Anterior cingulate cortex (tissue), 58 donors: Measurements from ENCODE around the gene ALG1.
"Not testable (repeated sequence)": the region's sequence is repeated elsewhere in the genome, so short reads cannot be mapped to it uniquely, and the experiment has no call there.

Experiments
- DNase-seq, 58 donors: peaks; one replicate each; lab custom pipeline; 2025; lab: John Stamatoyannopoulos, UW

ALG1 gene

GRCh38 chr16:5044011-5044540 is 27.6 kb upstream of the ALG1 start:
- no peak for DNase-seq

GRCh38 chr16:5044581-5044980 is 27.1 kb upstream of the ALG1 start:
- not testable (repeated sequence) for DNase-seq

GRCh38 chr16:5045499-5046115 is 26.0 kb upstream of the ALG1 start:
- no peak for DNase-seq

DNA sequence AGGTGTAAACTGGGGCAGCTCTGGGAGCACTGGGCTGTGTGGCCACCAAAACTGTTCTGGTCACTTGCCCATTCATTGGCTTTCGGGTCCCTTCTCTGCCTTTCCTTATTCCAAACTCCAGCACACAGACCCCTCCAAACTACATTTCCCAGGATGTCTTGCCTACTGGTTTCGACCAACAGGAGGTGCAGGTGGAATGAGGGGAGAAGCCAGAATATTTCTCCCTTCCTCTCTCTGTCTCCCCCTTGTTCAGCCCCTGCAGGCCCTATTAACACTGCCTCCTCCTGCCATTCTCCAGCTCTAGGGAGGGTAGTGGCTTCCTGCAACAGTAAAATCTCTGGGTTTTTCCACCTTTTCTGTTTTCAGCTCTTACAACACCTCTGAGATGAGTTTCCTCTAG is 24.7 kb upstream of the ALG1 start:
- no peak for DNase-seq

- DNase-seq = no peak
Measured at GRCh38 chr16:5054876-5055865, 16.5 kb upstream of the ALG1 start.

DNA sequence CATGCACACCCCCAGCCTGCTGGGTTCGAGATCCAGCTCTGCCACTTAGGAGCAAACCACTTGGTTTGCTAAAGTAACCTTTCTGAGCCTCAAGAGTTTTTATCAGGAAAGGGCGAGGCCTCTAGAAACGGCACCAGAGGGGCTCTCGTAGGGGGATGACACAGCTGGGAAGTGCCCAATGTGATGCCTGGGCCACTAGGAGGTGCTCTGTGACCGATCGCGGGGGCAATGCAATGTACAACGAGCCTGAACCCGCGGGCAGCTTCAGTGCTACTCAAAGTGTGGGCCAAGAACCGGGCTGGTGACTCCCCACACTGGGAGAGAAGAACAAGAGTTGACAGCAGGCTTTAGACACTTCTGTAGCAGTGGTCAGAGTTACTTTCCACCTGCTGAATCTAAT is 15.3 kb upstream of the ALG1 start:
- no peak for DNase-seq

- peak in 1 of 58 donors; percentile 8 for DNase-seq
Measured at GRCh38 chr16:5058476-5058875, 13.2 kb upstream of the ALG1 start.

GRCh38 chr16:5059386-5060072 is 12.1 kb upstream of the ALG1 start:
- DNase-seq = no peak

GRCh38 chr16:5060073-5060641 is 11.5 kb upstream of the ALG1 start:
- DNase-seq = no peak

- DNase-seq = no peak
Measured at GRCh38 chr16:5062051-5062450, 9.6 kb upstream of the ALG1 start.

- DNase-seq = no peak
Measured at GRCh38 chr16:5062790-5063765, 8.6 kb upstream of the ALG1 start.

- no peak for DNase-seq
Measured at GRCh38 chr16:5064915-5065314, 6.7 kb upstream of the ALG1 start.

- no peak for DNase-seq
Measured at GRCh38 chr16:5065326-5065725, 6.3 kb upstream of the ALG1 start.

GRCh38 chr16:5065813-5066212 is 5.8 kb upstream of the ALG1 start, which contains the start of gene C16orf89:
C16orf89 (minus strand) TSS chr16:5065956; CDS start chr16:5065908, 48 bp downstream.
- peak in 50 of 58 donors; percentile 3 to 88 (median 66) for DNase-seq

GRCh38 chr16:5066511-5066910 is 5.1 kb upstream of the ALG1 start:
- no peak for DNase-seq

- DNase-seq = no peak
Measured at GRCh38 chr16:5069048-5069447, 2.6 kb upstream of the ALG1 start.

GRCh38 chr16:5069854-5070253 is 1.8 kb upstream of the ALG1 start:
- DNase-seq = no peak

DNA sequence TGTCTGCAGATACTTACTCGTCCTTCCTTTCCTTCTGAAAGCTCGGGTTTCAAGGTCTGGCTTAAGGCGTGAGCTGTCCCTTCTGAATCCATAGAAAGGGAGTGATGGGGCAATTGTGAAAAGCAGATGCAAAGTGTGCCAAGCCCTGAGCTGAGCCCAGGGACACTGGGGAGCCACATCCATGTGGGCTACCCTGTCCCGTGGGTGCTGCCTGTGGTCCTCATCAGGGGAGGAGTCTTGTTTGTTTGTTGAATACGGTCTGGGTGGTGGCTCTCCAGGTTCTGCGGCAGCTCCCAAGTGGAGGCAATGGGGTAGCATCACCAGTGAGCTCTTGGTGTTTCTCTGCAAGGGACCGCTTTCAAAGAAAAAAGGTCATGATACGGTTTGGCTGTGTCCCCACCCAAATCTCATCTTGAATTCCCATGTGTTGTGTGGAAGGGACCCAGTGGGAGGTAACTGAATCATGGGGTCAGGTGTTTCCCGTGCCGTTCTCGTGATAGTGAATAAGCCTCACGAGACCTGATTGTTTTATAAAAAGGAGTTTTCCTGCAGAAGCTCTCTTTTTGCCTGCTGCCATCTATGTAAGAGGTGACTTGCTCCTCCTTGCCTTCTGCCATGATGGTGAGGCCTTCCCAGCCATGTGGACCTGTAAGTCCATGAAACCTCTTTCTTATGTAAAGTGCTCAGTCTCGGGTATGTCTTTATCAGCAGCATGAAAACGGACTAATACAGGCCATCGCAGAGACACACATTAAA is 1.0 kb upstream of the ALG1 start:
- no peak for DNase-seq

GRCh38 chr16:5071341-5071680 is 332 bp upstream of the ALG1 start:
- DNase-seq = no peak
